DOHH2 (cell line): ENCODE results near the gene DNAJC16.

ENCODE experiments used
- CTCF ChIP-seq: fragments of 200-600 bp; sonication (generic); IDR thresholded peaks from one replicate; pipeline ENCODE4 v1.5.1; 2014; ENCODE audit warnings: antibody characterized with exemption, mild to moderate bottlenecking, low read depth, low read length; ENCODE audit not compliant: poor library complexity, severe bottlenecking
- EZH2phosphoT487 ChIP-seq: fragments of 200-600 bp; sonication (generic); IDR thresholded peaks from 2 replicates; pipeline ENCODE4 v1.6.1; 2017; ENCODE audit warnings: borderline replicate concordance, mild to moderate bottlenecking, antibody characterized with exemption, low read length, moderate library complexity, mixed read lengths

GRCh38 chr1:15577691-15578090 lies 51.0 kb downstream of the DNAJC16 start:
- TF ChIP-seq EZH2phosphoT487 (no peak), CTCF (no peak)
